ENCODE results near the gene CCDC183. TPM values are rescaled to one million over a fixed set of nuclear protein-coding genes. Genes with fewer than 3 reads are reported as not detected.
"Not testable (repeated sequence)": the region's sequence is repeated elsewhere in the genome, so short reads cannot be mapped to it uniquely, and the experiment has no call there.

The CCDC183 gene
- total RNA-seq, 3 donors from 2014 or later: 0.49 TPM; not detected in 2

DNA sequence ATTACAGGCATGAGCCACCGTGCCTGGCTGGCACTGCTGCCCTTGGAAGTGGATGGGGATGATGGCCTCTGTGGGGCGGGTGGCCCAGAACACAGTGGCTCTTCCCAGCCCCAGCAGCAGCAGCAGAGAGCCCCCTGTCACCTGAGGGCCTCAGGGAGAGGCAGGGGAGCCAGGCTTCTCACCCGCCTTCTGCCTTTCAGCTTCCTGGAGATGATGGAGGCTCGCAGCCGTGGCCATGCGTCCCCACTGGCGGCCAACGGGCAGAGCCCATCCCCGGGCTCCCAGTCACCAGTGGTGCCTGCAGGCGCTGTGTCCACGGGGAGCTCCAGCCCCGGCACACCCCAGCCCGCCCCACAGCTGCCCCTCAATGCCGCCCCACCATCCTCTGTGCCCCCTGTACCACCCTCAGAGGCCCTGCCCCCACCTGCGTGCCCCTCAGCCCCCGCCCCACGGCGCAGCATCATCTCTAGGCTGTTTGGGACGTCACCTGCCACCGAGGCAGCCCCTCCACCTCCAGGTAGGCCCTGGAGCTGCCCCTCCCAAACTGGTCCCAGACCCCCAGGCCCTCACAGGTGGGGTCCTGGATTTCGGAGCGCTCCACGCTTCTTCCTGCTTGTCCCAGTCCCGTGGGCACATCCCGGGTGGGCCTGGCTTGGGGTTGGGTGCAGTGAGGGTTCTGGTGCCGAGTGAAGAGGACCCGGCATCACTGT, 41.2 kb downstream of the CCDC183 start:
- Mint-ChIP-seq H3K4me1 (ENCODE audit: low read depth) (peaks cover 4% of the 10 kb centered on the region), H3K27me3 (ENCODE audit: low read depth) (no peaks in the 10 kb centered on the region), H3K4me3 (no peak overlapping the region), H3K9me3 (no peaks in the 10 kb centered on the region), H3K36me3 (ENCODE audit: insufficient read depth) (peaks cover 7% of the 10 kb centered on the region)
- DNase-seq: no peak
- no peak for ATAC-seq

DNA sequence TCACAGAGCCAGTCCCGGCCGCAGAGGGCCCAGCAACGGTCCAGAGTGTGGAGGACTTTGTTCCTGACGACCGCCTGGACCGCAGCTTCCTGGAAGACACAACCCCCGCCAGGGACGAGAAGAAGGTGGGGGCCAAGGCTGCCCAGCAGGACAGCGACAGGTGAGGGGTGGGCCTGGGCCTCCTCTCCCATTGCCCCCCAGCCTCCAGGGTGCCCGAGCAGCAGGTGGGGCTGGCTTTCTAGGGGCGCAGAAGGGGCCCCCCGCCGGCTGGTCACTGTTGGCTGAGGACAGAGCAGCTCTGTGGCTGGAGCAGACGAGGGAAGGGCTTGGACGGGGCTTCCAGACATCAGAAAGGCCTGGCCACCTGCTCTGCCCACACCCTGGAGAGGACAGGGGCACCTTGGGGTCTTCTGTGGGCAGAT, 41.7 kb downstream of the CCDC183 start:
- H3K4me3 Mint-ChIP-seq; H3K4me1 Mint-ChIP-seq (ENCODE audit: low read depth); H3K27me3 Mint-ChIP-seq (ENCODE audit: low read depth); ATAC-seq; H3K9me3 Mint-ChIP-seq; H3K36me3 Mint-ChIP-seq (ENCODE audit: insufficient read depth); DNase-seq: not testable (repeated sequence)

DNA sequence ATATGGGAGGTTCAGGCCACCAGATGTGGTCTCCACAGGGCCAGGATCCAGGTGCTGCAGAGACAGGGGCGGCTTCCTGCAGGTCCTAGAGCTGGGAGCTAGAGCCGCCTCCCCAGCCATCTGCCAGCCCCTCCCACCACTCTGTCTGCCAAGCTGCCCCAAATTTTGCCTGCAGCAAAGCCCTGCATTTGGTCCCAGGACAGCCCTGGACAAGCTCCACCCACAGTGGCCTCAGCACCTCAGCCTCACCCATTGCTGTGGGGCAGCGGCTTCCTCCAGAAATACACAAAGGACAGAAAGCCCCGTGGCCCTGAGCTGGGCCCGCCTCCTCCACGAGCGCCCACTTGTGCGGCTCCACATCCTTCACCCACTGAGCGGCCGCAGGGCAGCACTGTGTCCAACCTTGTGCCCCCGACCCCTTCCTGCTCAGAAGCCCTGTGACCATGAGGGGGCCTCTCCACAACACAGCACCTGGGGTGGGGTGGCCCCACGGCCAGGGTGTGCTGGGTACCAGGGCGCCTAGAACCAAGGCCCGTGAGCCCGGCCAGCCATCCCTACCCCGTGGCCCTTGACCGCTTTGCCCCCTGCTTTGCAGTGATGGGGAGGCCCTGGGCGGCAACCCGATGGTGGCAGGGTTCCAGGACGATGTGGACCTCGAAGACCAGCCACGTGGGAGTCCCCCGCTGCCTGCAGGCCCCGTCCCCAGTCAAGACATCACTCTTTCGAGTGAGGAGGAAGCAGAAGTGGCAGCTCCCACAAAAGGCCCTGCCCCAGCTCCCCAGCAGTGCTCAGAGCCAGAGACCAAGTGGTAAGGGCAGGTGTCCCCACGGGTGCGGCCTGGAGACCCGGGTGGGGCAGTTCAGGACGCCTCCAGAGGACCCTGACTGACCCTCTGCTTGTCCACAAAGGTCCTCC, 42.4 kb downstream of the CCDC183 start:
- ATAC-seq: no peak
- no peaks in the 10 kb centered on the region for H3K27me3 Mint-ChIP-seq (ENCODE audit: low read depth)
- H3K9me3 Mint-ChIP-seq: no peaks in the 10 kb centered on the region
- H3K36me3 Mint-ChIP-seq (ENCODE audit: insufficient read depth): peaks cover 3% of the 10 kb centered on the region
- H3K4me3 Mint-ChIP-seq: no peak overlapping the region
- DNase-seq: no peak
- H3K4me1 Mint-ChIP-seq (ENCODE audit: low read depth): peaks cover 9% of the 10 kb centered on the region

DNA sequence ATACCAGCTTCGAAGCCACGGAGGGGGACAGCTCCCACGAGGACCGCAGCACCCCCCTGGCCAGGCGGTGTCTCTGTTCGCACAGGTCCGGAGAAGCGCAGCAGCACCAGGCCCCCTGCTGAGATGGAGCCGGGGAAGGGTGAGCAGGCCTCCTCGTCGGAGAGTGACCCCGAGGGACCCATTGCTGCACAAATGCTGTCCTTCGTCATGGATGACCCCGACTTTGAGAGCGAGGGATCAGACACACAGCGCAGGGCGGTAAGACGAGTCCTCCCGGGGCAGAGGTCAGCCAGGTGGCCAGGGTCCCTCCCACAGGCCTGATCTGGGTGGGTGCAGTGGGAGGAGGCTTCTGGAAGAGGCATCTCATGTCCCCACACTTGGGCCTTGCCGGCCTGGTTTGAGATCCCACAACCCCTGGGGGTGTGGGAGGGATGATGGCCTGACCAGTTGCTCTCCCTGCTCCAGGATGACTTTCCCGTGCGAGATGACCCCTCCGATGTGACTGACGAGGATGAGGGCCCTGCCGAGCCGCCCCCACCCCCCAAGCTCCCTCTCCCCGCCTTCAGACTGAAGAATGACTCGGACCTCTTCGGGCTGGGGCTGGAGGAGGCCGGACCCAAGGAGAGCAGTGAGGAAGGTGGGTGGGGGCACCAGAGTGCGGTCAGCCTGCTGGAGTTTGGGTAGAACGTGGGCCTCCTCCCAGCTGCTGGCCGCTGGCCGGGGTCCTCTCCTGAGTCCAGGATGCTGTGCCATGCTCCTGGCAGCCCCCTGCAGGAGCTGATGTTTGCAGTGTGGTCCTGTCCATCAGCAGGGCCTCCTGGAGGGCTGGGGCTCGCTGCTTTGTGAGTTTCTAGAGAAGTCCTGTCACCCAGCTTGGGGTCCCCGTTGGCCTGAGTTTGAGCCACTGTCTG, 43.3 kb downstream of the CCDC183 start:
- DNase-seq: no peak
- Mint-ChIP-seq H3K36me3 (ENCODE audit: insufficient read depth) (peaks cover 3% of the 10 kb centered on the region), H3K4me3 (no peak overlapping the region), H3K27me3 (ENCODE audit: low read depth) (no peaks in the 10 kb centered on the region), H3K4me1 (ENCODE audit: low read depth) (peaks cover 11% of the 10 kb centered on the region), H3K9me3 (no peaks in the 10 kb centered on the region)
- no peak for ATAC-seq

GRCh38 chr9:136840140-136840876, 44.2 kb downstream of the CCDC183 start:
- H3K36me3 Mint-ChIP-seq (ENCODE audit: insufficient read depth): peaks cover 3% of the 10 kb centered on the region
- H3K4me3 Mint-ChIP-seq: no peak overlapping the region
- peaks cover 2% of the 10 kb centered on the region for H3K27me3 Mint-ChIP-seq (ENCODE audit: low read depth)
- no peak for ATAC-seq
- H3K9me3 Mint-ChIP-seq: no peaks in the 10 kb centered on the region
- H3K4me1 Mint-ChIP-seq (ENCODE audit: low read depth): peaks cover 13% of the 10 kb centered on the region
- DNase-seq: no peak

DNA sequence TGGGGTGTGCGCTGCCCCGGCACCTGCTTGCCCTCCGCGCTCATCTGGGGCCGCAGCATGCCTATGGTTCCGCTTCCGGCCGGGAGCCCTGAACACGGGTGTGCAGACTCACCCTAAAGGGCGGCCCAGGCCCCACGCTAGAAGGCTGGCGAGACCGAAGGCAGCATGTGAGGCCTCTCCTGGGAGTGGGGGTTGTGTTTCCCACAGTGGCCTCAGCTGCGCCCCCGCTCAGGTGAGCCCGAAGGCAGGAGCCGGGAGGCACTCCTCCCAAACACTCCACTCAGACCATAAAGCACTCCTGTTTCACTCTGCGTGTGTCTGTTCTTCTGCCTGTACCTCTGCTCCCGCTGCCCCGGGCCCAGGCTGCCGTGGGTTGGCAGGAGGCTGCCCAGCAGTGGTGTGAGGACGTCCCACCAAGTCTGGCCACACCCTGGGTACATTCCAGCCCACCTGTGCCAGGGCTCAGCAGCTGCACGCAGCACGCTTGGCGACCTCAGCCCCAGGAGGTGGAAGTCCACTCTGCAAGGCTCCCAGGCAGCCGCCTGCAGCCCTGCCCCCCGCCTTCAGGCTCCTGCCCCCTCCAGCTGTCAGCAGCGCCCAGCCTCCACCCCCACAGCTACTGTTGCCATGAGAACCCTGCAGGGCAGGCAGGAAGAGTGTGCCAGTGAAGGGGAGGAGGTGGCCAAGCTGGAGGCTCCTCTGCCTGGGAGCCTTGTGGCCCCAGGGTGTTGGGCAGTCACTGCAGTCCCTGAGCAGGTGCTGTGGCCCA, 44.9 kb downstream of the CCDC183 start:
- DNase-seq (no peak), ATAC-seq (no peak)
- Mint-ChIP-seq H3K27me3 (ENCODE audit: low read depth) (peaks cover 4% of the 10 kb centered on the region), H3K9me3 (no peaks in the 10 kb centered on the region), H3K4me3 (no peak overlapping the region), H3K36me3 (ENCODE audit: insufficient read depth) (peaks cover 3% of the 10 kb centered on the region), H3K4me1 (ENCODE audit: low read depth) (peaks cover 13% of the 10 kb centered on the region)

GRCh38 chr9:136841646-136842379, 45.7 kb downstream of the CCDC183 start:
- peaks cover 16% of the 10 kb centered on the region for H3K4me1 Mint-ChIP-seq (ENCODE audit: low read depth)
- DNase-seq; H3K9me3 Mint-ChIP-seq; H3K27me3 Mint-ChIP-seq (ENCODE audit: low read depth); H3K36me3 Mint-ChIP-seq (ENCODE audit: insufficient read depth); ATAC-seq: not testable (repeated sequence)
- H3K4me3 Mint-ChIP-seq: peak overlapping the region; percentile 79

DNA sequence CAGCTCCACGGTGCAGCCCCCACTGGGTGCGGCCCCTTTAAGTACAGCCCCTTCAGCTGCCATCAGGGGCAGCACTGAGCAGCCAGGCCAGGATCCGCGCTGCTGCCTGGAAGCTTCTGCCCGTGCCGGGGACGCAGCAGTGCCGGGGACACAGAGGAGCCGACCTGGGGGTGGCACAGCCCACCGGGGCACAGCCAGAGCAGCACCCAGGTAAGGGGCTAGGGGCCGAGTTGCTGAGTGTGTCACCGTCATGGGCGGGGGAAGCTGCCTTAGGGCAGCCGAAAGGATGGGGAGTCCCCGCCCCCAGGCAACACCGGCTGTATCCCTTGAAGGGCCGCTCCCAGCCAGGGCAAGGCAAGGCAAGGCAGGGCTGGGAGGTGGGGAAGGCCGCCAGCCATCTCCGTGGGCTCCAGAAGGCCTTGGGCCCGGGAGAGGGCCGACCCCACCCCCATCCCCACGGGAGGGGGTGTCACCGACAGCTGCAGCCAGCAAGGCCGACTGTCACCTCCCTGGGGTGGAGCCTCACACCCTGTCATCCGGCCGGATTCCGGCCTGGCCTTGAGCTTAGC, 46.3 kb downstream of the CCDC183 start, which contains the start of gene AJM1:
Gene AJM1, plus strand, starts transcription at position 99 of the 569 bp plus-strand sequence. CDS start 1,937 bp downstream, outside the sequence.
- H3K9me3 Mint-ChIP-seq; H3K36me3 Mint-ChIP-seq (ENCODE audit: insufficient read depth): not testable (repeated sequence)
- H3K27me3 Mint-ChIP-seq (ENCODE audit: low read depth): peaks cover 10% of the 10 kb centered on the region
- peaks cover 16% of the 10 kb centered on the region for H3K4me1 Mint-ChIP-seq (ENCODE audit: low read depth)
- DNase-seq (peak; percentile 72), ATAC-seq (peak; percentile 86 to 87)
- peak within 1 kb of the TSS; percentile 79 for H3K4me3 Mint-ChIP-seq

DNA sequence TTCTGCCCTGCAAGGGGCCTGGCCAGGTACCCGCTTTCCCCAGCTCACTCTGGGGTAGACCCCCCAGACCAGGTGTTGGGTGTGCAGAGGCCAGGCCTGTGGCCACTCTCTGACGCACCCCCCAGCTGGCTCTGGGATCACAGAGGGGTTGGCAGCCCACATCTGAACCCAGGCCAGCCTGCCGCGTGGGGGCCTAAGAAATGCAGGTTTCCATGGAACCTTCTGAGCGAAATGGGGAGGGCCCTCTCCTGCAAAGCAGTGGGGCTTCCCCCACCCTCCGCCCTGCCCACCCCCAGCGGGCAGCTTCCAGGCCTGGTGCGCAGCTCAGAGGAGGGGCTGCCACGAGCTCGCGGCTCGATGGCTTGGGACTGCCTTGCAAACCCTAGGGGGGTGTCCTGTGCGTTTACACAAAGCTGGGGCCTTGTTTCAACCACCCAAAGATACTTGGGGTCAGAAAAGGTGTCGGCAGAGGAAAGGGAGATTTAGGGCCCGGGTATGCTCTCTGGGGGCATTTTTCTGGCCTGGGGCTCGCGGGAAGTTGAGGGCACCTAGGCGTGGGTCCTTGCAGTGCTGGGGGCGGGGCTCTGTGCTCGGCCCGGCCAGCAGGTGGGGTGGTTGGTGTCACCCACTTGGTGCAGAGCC, 47.1 kb downstream of the CCDC183 start:
- Mint-ChIP-seq H3K27me3 (ENCODE audit: low read depth) (peaks cover 16% of the 10 kb centered on the region), H3K4me3 (peak overlapping the region; percentile 54), H3K4me1 (ENCODE audit: low read depth) (peaks cover 22% of the 10 kb centered on the region)
- ATAC-seq: peak in 1 of 2 donors; percentile 4
- not testable (repeated sequence) for DNase-seq; H3K36me3 Mint-ChIP-seq (ENCODE audit: insufficient read depth); H3K9me3 Mint-ChIP-seq

DNA sequence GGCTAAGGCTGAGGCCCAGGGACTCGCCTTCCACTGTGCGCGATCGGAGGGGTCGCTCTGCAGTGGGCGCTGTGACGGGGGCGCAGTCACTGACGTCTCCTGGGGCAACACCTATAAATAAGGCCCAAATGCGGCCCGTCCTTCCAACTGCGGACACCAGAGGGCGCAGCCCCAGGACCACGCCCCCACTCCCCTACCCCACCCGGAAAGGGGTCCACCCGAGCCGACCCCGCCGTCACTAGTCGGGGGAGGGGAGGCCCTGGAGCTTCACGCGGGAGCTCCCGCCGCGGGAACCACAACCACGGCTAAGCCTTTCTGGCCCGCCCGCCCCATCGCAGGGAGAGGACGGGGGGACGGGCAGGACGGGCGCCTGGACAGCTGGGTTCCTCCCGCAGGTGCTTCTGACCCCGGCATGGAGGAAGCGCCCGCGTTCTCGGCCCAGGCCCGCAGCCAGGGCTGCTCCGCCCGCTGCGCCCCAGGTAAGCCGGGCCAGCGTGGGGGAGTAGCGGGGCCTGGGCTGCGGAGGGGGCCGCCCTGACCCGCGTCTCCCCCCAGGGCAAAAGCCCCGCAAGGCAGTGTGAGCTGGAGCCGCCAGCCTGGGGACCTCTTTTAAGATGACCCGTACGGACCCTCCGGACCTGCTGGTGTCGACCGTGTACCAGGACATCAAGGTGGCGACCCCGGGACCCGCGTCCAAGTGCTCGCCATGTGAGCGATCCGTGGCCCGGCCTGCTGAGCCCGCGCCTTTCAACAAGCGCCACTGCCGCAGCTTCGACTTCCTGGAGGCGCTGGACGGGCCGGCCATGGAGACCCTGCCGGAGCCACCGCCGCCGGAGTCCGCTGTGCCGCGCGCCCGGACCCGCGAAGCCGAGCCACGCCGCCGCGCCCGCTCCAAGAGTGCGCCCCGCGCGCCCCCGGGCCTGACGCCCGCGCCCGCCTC, 47.9 kb downstream of the CCDC183 start:
- H3K9me3 Mint-ChIP-seq; H3K36me3 Mint-ChIP-seq (ENCODE audit: insufficient read depth): not testable (repeated sequence)
- Mint-ChIP-seq H3K27me3 (ENCODE audit: low read depth) (peaks cover 16% of the 10 kb centered on the region), H3K4me1 (ENCODE audit: low read depth) (peaks cover 22% of the 10 kb centered on the region), H3K4me3 (peak overlapping the region; percentile 54)
- ATAC-seq: peak; percentile 9 to 11
- DNase-seq: peak; percentile 64
